ENCODE data around the gene OR2M2.

OR2M2 gene, protein sequence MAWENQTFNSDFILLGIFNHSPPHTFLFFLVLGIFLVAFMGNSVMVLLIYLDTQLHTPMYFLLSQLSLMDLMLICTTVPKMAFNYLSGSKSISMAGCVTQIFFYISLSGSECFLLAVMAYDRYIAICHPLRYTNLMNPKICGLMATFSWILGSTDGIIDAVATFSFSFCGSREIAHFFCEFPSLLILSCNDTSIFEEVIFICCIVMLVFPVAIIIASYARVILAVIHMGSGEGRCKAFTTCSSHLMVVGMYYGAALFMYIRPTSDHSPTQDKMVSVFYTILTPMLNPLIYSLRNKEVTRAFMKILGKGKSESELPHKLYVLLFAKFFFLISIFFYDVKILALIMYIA

DNA sequence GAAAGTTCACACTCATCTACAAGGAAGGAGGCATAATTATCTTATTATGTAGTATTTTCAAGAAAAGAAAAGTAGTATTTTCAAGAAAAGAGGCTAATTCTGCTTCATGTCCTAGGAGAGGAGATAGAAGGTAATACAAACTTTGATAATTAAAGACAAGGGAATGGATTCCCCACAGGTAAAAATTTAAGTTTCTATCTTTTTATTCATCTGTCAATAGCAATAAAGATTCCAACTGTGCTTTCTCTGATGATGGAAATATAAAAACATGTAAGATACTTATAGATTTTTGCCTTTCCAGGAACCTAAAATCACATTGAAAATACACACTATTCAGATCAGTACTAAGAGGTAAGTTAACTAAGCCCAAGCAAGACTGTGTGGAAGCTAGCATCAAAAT lies at the start of gene OR2M2:
TSS of gene OR2M2 (plus strand) at position 301 of the 400 bp plus-strand sequence. CDS start 5,165 bp downstream, outside the sequence.
- DNase-seq, result no peak

DNA sequence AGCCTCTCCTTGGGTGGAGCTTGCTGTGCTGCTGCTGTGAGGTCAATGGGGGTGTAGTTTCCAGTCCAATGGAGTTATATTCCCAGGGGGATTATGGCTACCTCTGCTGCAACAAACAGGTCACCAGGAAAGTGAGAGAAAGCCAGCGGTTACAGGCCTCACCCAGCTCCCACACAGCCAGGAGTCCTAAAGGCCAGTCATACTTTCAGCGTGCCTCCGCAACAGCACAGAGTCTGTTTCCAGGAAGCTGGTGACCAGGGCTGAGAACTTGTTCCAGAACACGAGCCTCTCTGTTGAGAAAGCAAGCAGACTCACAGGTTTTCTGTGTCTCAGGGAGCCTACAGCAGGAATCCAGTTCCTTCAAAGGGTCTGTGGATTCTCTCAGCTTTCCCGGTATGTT lies 47.0 kb upstream of the OR2M2 start:
- no peak for DNase-seq

DNA sequence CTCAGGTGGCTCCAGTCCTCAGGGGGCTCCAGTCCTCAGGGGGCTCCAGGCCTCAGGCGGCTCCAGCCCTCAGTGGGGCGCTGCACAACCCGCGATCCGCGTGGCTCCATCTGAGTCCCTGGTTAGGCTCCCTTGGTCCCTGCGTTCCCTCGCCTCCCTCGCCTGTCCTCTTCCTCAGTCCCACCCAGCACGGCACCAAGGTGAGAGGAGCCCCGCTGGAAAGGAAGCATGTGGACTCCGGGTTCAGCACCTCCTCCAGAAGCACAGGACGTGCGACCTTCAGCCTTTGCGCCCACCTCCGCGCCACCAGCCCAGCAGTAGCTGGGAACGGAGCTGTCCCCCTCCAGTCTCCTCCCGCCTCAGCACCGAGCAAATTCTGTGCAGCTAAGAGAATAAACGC lies 37.8 kb upstream of the OR2M2 start:
- DNase-seq, result no peak

DNA sequence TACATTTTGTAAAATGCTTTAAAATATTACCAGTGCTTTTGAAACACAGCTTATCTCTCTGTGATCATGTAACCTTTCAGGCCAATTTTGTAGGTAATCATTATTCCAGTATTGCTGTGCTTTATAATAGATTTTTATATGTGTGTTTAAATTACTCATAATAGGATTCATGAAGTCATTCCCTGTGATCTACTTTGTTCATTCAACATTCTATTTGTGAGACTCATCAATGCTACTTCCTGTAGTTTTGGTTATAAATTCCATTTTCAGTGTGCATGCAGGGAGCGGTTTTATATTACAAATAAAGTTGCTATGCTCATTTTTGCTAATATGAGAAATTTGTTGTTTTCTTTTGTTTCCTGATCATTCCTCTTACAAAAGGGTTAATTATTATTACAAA lies 33.8 kb upstream of the OR2M2 start:
- DNase-seq, result no peak

DNA sequence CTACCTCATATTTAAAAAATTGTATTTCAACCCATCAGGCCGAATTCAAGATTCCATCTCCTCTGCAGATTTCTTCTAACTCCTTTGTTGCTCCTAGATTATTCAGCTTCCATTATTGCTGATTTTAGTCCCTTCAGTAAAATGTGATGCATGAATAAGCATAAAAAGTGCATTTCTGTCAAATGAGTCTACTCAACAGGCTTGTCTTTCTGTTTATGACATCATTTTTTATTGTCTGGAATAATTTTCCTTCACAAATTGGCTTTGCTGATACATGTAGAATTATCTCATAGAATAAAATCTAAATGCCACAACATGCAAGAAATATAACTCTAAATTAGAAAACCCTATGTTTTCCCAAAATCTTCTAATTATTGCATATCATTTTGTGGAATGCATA lies 31.3 kb upstream of the OR2M2 start:
- no peak for DNase-seq

DNA sequence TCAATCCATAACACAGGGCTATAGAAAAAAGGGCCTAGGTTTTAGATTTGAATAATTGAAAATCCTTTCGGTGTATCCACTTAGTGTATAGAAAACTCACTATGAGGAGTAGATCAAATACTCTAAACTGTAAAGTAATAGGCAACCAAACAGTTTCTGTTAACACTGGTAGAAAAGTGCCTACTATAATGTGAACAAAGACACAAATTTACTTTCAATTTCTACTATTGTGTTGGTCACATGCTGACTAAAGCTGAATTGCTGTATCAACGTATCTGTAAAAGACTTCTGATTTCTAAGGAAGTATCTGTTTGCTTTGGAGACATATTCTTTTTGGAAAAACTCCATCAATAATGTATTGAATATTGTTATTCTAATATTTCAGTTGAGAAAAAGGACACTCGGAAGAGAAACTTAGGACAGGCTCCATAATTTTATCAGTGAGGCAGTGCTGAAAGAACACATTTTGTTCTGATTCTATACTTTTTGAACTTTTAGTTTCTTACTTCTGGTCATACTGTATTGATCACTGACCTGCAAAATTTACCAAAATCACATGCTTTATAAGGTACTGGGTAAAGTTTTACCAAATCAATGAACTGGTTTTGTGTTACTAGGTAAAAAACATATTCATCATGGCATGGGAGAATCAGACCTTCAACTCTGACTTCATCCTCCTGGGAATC lies 30.0 kb upstream of the OR2M2 start, which contains the start of gene OR2M5:
TSS of gene OR2M5 (plus strand) at position 636 of the 686 bp plus-strand sequence. CDS start at position 636, 0 bp downstream.
- DNase-seq, result no peak

DNA sequence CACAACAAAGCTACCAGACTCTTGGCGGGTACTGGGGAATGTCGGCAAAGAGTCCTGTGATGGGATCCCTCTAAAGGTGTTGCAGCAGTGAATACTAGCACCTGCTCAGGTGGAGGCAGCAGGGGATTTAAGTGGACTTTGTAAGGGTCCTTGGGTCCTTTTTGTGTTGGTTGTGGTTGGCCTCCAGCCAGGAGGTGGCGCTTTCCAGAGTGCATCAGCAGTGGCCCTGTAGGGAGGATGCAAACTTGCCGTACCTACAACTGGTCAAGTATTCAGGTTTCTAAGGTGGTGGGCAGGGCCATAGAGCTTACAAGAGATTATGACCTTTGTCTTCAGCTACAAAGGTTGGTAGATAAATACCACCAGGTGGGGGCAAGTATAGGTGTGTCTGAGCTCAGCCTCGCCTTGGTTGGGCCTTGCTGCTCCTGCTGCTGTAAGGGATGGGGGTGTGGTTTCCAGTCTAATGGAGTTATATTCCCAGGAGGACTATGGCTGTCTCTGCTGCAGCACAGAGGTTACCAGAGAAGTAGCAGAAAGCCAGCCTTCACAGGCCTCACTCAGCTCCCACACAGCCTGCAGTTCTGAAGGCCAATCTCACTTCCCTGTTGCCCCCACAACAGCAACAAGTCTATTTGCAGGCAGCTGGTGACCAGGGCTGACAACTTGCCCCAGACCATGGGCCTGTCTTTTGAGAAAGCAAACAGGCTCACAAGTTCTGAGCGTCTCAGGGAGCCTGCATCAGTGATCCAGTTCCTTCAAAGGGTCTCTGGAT lies 22.4 kb upstream of the OR2M2 start:
- no peak for DNase-seq

DNA sequence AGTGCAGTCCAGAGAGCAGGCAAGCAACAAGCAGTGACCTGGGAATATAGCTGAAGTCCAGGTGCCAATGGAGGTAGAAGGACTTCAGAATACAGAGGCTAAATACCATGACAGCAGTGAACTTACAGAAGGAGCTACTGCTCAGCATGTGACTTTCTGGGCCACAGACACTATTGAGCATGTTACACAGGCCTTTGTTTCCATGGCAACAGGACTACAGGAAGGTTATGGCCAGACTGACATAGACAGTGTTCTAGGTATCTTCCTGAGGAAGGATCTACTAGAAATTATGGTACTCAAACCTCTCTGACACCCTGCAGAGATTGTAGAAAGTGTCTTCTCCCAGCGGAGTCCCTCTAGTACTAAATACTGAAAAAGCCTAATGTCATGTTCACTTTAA lies 18.7 kb upstream of the OR2M2 start:
- DNase-seq, result no peak

DNA sequence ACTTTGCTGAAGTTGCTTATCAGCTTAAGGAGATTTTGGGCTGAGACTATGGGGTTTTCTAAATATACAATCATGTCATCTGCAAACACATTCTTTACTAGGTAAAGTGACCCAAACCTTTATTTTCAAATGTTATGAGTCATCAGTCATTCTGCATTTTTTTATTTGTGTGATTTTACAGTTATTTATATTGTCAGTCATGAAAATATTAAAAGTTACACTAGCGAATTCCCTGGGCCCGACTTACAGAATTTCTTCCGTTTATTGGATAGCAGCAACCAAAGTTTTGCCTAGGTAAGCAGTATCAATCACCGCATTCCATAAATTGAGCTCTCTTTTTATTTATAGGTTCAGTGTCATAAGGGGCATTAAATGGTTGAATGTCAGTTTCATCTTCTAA lies 15.9 kb upstream of the OR2M2 start:
- DNase-seq, result no peak

DNA sequence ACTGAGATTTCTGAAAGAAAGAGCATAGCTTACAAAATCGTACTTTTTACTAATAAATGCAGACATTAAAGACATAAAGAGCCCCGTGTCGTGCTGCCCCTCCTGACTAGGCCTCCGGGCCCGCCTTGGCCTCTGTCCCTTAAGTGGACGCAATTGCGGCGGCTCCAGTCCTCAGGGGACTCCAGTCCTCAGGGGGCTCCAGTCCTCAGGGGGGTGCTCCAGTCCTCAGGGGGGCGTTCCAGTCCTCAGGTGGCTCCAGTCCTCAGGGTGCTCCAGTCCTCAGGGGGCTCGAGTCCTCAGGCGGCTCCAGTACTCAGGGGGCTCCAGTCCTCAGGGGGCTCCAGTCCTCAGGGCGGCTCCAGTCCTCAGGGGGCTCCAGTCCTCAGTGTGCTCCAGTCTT lies 10.6 kb upstream of the OR2M2 start:
- no peak for DNase-seq

DNA sequence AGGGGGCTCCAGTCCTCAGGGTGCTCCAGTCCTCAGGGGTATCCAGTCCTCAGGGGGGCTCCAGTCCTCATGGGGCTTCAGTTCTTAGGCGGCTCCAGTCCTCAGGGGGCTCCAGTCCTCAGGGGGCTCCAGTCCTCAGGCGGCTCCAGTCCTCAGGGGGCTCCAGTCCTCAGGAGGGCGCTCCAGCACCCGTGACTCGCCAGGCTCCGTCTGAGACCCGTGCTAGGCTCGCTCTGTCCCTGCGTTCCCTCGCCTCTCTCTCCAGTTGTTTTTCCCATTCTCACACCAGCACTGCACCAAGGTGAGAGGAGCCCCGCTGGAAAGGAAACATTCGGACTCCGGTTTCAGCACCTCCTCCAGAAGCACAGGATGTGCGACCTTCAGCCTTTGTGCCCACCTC lies 9.4 kb upstream of the OR2M2 start:
- no peak for DNase-seq

DNA sequence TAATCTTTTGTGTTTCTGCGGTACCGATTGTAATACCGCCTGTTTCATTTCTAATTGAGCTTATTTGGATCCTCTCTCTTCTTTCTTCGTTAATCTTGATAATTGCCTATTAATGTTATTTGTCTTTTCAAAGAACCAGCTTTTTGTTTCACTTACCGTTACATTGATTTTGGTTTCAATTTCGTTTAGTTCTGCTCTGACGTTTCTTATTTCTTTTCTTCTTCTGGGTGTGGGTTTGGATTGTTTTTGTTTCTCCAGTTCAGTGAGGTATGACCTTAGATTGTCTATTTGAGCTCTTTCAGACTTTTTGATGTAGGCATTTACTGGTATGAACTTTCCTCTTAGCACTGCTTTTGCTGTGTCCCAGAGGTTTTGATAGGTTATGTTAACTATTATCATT lies 9.4 kb downstream of the OR2M2 start:
- DNase-seq, result no peak

DNA sequence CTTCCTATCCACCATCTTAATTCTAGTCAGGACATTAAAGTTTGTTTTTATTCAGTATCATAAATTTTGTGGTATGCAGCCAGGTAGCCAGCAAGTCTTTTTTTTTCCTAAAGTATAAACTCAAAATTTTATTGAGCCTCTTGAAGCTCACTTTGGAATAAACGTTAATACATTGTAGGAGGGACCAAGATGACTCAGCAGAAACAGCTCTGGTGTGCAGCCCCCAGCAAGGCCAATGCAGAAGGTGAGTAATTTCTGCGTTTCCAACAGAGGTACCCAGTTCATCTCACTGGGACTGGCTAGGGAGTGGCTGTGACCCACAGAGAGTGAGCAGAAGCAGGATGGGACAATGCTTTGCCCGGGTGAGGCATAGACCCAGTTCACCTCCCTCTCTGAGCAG lies 12.7 kb downstream of the OR2M2 start:
- no peak for DNase-seq

DNA sequence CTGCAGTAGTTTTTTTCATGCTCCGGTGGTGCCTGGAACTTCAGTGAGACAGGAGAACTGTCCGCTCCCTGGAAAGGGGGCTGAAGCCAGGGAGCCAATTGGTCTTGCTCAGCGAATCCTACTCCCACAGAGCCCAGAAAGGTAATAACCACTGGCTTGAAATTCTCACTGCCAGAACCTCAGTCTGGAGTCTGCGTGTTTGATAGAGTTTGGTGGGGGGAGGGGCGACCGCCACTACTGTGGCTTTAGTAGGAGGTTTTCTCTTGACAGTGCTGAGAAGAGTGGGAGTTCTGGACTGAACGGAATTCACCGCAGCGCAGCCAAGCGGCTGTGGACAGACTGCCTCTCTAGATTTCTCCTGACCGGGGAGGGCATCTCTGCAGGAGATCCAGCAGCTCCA lies 14.4 kb downstream of the OR2M2 start:
- DNase-seq, result no peak

DNA sequence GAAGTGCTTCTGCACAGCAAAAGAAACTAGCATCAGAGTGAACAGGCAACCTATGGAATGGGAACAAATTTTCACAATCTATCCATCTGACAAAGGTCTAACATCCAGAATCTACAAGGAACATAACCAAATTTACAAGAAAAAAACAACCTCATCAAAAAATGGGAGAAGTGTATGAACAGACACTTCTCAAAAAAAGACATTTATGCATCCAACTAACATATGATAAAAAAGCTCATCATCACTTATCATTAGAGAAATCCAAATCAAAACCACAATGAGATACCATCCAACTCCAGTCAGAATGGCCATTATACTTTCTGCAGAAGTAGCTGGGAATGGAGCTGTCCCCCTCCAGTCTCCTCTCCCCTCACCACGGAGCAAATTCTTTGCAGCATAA lies 19.5 kb downstream of the OR2M2 start:
- DNase-seq, result no peak

DNA sequence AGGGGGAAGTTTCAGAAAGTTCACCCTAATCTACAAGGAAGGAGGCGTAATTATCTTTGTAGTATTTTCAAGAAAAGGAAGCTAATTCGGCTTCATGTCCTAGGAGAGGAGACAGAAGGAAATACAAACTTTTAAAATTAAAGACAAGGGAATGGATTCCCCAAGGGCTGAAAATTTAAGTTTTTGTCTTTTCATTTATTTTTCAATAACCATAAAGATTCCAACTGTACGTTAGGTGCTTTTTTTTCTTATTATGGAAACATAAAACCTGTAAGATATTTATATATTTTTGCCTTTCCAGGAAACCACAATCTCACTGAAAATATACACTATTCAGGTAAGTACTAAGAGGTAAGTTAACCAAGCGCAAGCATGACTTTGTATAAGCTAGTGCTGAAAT lies 22.3 kb downstream of the OR2M2 start, which contains the start of gene OR2M3:
TSS of gene OR2M3 (plus strand) at position 301 of the 400 bp plus-strand sequence. CDS start 5,803 bp downstream, outside the sequence.
- no peak for DNase-seq

DNA sequence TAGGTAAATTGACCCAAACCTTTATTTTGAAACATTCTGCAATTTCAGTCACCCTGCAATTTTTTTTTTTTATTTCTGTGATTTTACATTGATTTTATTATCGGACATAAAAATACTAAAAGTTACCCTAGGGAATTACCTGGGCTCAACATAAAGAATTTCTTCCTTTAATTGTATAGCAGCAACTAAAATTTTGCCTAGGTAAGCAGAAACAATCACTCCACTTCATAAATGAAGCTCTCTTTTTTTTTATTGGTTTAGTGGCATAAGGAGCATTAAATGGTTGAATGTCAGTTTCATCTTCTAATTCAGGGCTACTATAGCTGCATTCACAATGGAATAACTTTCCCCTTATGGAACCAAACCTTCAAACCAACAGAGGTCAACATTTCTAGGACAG lies 41.3 kb downstream of the OR2M2 start:
- no peak for DNase-seq

DNA sequence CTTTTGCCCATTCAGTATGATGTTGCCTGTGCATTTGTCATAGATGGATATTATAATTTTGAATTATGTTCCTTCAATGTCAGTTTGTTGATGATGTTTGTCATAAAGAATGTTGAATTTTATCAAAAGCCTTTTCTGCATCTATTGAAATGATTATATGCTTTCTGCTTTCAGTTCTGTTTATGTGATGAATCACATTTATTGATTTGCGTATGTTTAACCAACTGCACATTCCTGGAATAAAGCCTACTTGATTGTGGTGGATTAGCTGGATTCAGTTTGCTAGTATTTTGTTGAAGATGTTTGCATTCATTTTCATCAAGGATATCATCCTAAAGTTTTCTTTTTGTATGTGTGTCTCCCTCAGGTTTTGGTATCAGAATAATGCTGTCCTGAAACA lies 50.9 kb downstream of the OR2M2 start:
- DNase-seq, result no peak

DNA sequence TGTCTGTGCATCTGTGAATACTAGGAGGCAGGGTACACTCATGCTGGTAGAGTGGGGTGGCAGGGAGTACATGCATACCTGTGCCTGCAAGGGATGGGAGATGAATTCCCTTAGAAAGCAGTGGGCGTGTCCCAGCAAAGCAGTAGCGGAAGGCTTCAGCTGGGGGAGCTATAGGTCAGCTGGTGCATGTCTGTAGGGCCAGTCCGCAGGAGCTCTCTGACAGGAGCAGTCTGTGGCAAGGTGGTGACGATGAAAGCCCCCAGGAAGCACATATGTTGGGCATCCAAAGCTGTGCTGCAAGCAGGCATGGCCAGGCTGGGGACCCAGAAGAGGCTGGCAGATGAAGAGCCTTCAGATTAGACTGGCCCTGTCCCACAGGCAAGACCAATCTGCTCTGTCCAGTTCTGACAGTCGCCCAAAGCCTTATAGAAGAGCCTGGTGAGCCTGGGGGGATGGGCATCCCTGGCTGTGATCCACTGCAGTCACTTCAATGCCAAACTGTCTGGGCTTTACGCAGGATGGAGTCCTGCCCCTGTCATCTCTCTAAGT lies 54.8 kb downstream of the OR2M2 start:
- DNase-seq, result no peak
